ELR (cell line): ENCODE measurements around the gene TBC1D5.

Source experiments
- DNase-seq: peaks from one replicate; pipeline ENCODE4 v3.0.0-alpha.2; 2015; ENCODE audit warnings: low read depth

TBC1D5 gene

GRCh38 chr3:17585394-17586325, 156.8 kb downstream of the TBC1D5 start:
- no peak for DNase-seq

GRCh38 chr3:17584066-17584465, 158.4 kb downstream of the TBC1D5 start:
- DNase-seq, result no peak

- no peak for DNase-seq
Measured at GRCh38 chr3:17583530-17583929, 158.9 kb downstream of the TBC1D5 start.

GRCh38 chr3:17581421-17582080, 160.9 kb downstream of the TBC1D5 start:
- DNase-seq, result peak; percentile 38

GRCh38 chr3:17580901-17581300, 161.5 kb downstream of the TBC1D5 start:
- no peak for DNase-seq

GRCh38 chr3:17579289-17580031, 163.0 kb downstream of the TBC1D5 start:
- DNase-seq, result no peak

GRCh38 chr3:17577796-17578520, 164.5 kb downstream of the TBC1D5 start:
- DNase-seq, result no peak

- no peak for DNase-seq
Measured at GRCh38 chr3:17573396-17573795, 169.0 kb downstream of the TBC1D5 start.

- DNase-seq, result no peak
Measured at GRCh38 chr3:17571686-17572085, 170.7 kb downstream of the TBC1D5 start.

- no peak for DNase-seq
Measured at GRCh38 chr3:17562845-17563244, 179.6 kb downstream of the TBC1D5 start.

- no peak for DNase-seq
Measured at GRCh38 chr3:17558565-17558964, 183.9 kb downstream of the TBC1D5 start.

GRCh38 chr3:17557749-17558463, 184.5 kb downstream of the TBC1D5 start:
- no peak for DNase-seq

- DNase-seq, result no peak
Measured at GRCh38 chr3:17555525-17555924, 186.9 kb downstream of the TBC1D5 start.

- no peak for DNase-seq
Measured at GRCh38 chr3:17554078-17554477, 188.4 kb downstream of the TBC1D5 start.

- no peak for DNase-seq
Measured at GRCh38 chr3:17553080-17553479, 189.4 kb downstream of the TBC1D5 start.

GRCh38 chr3:17552351-17552750, 190.1 kb downstream of the TBC1D5 start:
- no peak for DNase-seq

GRCh38 chr3:17551895-17552294, 190.5 kb downstream of the TBC1D5 start:
- DNase-seq, result no peak

GRCh38 chr3:17551333-17551732, 191.1 kb downstream of the TBC1D5 start:
- no peak for DNase-seq

GRCh38 chr3:17550624-17551023, 191.8 kb downstream of the TBC1D5 start:
- DNase-seq, result no peak

- DNase-seq, result no peak
Measured at GRCh38 chr3:17546500-17547255, 195.8 kb downstream of the TBC1D5 start.

GRCh38 chr3:17544632-17545031, 197.8 kb downstream of the TBC1D5 start:
- DNase-seq, result peak; percentile 35
